Measurements from ENCODE around the gene SEMA6A.

The SEMA6A gene

GRCh38 chr5:116574367-116575325, at the start of gene SEMA6A:
Gene SEMA6A, minus strand, starts transcription at chr5:116574823. Its CDS starts 69,879 bp downstream, at chr5:116504944.
- peak; percentile 85 for DNase-seq

- no peak for DNase-seq
Observed at GRCh38 chr5:116622375-116623050, 47.9 kb upstream of the SEMA6A start.

- DNase-seq = no peak
Observed at GRCh38 chr5:116621599-116621998, 47.0 kb upstream of the SEMA6A start.

GRCh38 chr5:116616876-116617275, 42.3 kb upstream of the SEMA6A start:
- no peak for DNase-seq

- no peak for DNase-seq
Observed at GRCh38 chr5:116614603-116614920, 39.9 kb upstream of the SEMA6A start.

GRCh38 chr5:116613445-116613844, 38.8 kb upstream of the SEMA6A start:
- no peak for DNase-seq

GRCh38 chr5:116612431-116612830, 37.8 kb upstream of the SEMA6A start:
- no peak for DNase-seq

- DNase-seq = no peak
Observed at GRCh38 chr5:116605310-116606070, 30.9 kb upstream of the SEMA6A start.

- no peak for DNase-seq
Observed at GRCh38 chr5:116604805-116605204, 30.2 kb upstream of the SEMA6A start.

- no peak for DNase-seq
Observed at GRCh38 chr5:116600876-116601275, 26.3 kb upstream of the SEMA6A start.

- no peak for DNase-seq
Observed at GRCh38 chr5:116598911-116599310, 24.3 kb upstream of the SEMA6A start.

- no peak for DNase-seq
Observed at GRCh38 chr5:116595498-116595897, 20.9 kb upstream of the SEMA6A start.

- DNase-seq = no peak
Observed at GRCh38 chr5:116593340-116593739, 18.7 kb upstream of the SEMA6A start.

GRCh38 chr5:116585227-116585626, 10.6 kb upstream of the SEMA6A start:
- no peak for DNase-seq

- no peak for DNase-seq
Observed at GRCh38 chr5:116583862-116584222, 9.2 kb upstream of the SEMA6A start.

GRCh38 chr5:116583085-116583861, 8.7 kb upstream of the SEMA6A start:
- no peak for DNase-seq

- no peak for DNase-seq
Observed at GRCh38 chr5:116581910-116582309, 7.3 kb upstream of the SEMA6A start.

- no peak for DNase-seq
Observed at GRCh38 chr5:116579144-116579543, 4.5 kb upstream of the SEMA6A start.

GRCh38 chr5:116578676-116579075, 4.1 kb upstream of the SEMA6A start:
- no peak for DNase-seq

GRCh38 chr5:116577064-116577788, 2.6 kb upstream of the SEMA6A start:
- DNase-seq = no peak

GRCh38 chr5:116576053-116576713, 1.6 kb upstream of the SEMA6A start:
- no peak for DNase-seq

Data from T1000 (cell line).